GM12891 (cell line): ENCODE data around the gene KRT78.

ENCODE experiments used
- POLR2A ChIP-seq: IDR thresholded peaks from 2 replicates; pipeline ENCODE4 v1.6.1; 2011; ENCODE audit warnings: low read depth, low read length, control low read depth
- POLR2AphosphoS5 ChIP-seq: IDR thresholded peaks from 2 replicates; pipeline ENCODE4 v1.6.1; 2011; ENCODE audit warnings: low read depth, low read length, control low read depth
- SPI1 ChIP-seq: IDR thresholded peaks from 2 replicates; pipeline ENCODE4 v1.6.1; 2011; ENCODE audit warnings: low read depth, low read length, control low read depth

DNA sequence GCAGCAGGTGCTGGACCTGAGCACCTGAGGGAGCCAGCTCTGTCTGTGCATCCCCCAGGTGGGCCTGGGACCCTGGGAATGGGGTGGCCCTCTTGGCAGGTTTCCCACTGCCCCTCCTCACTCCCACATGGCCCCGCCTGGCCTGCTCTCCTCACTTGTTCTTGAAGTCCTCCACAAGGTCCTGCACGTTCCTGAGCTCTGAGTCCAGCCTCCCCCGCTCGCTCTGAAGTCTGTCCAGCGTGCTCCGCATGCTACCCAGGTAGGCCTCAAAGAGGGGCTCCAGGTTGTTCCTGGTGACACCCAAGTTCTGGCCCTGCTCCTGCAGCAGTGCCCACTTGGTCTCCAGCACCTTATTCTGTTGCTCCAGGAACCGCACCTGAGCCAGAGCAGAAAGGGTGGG, 17.5 kb downstream of the KRT78 start:
- TF ChIP-seq POLR2A (no peak), POLR2AphosphoS5 (no peak), SPI1 (no peak)
